HT-29 (cell line): Measurements from ENCODE around the gene HPCAL1. TPM values are rescaled to one million over a fixed set of nuclear protein-coding genes. Genes with fewer than 3 reads are reported as not detected.

Source experiments
- DNase-seq: peaks from one replicate; pipeline ENCODE4 v3.0.0-alpha.2; 2015; ENCODE audit warnings: low spot score
- total RNA-seq: library from RNA; depleted of rRNA; stranded (reverse); fragments of >200 nt; shearing (Covaris generic); gene quantifications from 2 replicates; pipeline ENCODE4 v1.2.3, GENCODE V29; 2014

HPCAL1 gene
- total RNA-seq, 1 experiment from 2014 or later, result 151 TPM

DNA sequence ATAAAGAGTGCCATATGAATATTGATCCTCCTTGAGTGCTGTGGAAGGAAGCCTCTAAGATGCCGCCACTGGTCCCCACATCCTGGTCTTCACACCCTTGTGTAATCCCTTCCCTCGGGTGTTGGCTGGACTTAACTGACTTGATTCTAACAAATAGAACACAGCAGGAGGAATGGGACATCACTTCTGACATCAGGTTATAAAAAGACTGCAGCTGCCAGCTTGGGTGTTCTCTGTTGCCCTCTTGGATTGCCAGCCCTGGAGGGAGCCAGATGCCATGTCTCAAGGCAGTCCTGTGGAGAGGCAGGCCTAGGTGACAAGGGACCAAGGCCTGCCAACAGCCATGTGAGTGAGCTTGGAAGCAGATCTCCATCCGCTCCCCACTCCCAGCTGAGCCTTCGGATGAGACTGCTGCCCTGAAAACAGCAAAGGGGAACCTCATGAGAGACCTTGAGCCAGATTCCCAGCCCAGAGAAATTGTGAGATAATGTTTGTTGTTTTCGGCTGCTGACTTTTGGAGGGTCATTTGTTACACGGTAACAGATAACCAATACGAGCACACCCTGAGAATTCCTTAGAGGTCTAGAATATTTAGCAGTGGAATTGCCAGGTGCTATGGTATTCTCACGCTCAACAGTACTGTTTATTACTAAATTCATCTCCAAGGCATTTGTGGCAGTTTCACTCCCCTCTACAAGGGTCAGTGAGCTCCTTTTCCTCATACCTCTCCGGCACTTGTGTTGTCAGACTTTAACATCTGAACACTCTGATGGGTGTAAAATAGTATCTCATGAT, 32.5 kb downstream of the HPCAL1 start:
- no peak for DNase-seq

DNA sequence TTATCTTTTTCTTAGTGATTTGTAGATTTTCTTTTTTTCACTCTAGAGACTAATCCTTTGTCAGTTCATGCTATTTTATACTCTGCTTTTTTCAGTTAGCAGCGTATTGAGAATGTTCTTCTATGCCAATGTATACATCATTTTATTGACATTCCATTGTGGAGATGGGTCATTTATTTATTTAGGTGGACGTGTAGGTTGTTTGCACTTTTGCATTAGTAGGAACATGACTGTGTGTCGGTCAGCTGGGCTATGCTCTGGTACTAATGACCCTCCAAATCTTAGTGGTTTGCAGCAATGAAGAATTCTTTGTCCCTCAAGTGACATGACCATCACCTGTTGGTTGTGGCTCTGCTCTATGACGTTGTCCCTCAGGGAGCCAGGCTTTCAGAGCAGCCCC, 33.6 kb downstream of the HPCAL1 start:
- no peak for DNase-seq

DNA sequence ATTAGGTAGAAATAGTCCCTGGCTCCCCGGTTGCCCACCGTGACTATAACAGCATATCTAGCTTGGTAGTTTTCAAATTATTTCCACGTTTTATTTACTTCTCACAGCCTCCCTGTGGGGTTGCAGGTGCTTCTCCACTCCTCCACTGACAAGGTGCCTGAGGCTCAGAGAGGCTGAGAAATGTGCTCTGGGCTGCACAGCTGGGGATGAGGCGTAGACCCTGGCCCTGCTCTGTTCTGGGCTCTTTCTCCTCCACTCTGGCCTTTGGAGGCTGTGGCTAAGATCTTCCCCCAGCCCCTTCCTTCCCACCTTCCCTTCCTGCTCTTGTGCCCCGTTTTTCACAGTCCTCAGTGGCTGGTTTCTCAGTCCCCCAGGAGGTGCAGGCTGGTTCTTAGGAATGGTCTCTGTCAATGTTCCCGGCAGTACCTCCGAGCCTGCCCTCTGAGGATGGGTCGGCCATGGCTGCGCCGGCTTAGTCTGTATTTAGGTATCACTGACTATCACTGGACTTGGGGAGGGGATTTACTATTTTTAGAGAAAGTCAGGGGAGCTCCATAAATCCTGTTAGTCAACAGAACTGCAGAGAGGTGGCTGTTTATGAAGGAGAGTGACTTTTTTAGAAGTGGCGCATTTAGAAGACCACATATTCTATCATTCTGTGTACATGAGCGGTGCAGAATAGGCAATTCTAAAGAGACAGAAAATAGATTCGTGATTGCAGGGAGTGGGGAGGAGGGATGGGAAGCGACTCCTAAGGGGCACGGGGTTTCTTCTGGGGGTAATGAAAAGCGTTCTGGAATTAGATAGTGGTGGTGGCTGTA, 35.0 kb downstream of the HPCAL1 start:
- DNase-seq, result no peak

DNA sequence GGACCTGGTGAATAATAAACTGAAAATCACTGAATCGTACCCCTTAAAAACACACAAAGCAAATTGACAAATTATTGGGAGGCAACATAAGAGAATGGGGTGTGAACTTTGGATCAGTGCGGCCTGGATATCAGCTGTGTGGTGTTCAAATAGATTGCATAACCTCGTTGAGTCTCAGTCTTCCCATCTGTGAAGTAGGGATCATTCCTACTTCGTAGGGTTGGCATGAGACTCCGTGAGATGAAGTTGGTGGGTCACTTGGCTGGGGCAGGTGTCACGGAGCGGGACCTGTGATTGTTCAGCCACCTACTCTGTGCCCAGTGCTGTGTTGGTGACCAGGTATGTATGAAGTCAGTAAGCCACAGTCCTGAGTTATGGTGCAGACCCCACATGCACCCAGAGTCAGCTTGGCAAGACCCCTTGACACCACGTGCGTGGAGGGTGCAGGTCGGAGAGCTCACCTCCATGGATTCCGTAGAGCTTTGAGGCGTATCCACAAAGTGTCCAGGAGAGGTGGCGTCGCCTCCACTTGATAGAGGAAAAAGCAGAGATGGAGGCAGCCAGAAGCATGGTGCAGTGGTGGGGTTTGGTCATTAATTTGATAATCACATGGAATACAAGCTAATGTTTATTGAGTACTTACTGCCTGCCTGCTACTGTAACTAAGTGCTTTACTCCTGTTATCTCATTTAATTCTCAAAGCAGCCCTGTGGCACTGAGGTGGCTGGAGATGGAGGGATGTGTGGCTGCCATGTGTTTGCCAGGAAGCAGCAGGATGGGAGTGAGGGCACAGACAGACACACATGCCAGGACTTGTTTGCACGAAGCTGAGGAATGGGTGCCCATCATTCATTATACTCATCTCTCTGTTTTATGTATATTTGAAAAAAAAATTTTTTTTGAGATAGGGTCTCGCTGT, 35.8 kb downstream of the HPCAL1 start:
- DNase-seq, result no peak

DNA sequence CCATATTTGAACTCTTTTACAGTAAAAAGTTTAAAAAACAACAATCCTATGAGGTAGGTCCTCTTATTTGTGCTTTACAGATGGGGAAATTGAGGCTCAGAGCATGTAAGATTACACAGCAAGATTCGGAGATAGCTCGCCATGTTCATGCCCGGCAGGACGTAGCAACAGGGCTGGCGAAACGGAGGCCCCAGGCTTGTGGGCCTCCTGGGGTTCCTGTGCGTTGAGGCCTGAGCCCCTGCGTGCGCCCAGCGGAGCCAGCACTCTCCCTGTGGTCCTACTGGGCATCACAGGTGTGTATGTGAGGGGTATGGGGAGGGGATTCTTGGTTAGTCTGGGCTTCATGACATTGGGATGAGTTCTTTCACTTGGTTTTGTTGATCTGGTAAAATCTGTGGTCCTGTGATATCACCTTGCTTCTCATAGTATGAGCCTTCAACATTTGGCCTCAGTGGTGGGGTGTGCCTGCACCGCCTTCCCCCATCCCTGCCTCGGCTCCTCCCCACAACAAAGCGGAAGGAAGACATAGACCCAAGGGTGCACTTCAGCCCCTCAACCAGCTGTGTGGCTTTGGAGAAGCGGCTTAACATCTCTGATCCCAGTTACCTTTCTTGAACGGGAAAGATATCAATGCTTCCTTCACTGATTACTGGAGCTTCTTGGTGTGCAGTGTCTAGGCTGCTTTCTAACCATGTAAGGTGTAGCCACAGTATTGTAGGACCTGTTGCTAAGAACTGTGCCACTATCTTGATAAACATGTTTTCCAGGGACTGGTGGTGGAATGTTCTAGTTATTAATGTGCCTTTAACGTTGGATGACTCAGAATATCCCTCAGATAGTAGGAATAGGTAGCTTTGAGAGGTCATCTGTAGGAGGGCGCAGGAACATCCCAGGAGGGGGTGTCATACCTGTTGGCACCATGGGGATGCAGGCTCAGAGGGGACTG, 37.2 kb downstream of the HPCAL1 start:
- DNase-seq, result no peak

DNA sequence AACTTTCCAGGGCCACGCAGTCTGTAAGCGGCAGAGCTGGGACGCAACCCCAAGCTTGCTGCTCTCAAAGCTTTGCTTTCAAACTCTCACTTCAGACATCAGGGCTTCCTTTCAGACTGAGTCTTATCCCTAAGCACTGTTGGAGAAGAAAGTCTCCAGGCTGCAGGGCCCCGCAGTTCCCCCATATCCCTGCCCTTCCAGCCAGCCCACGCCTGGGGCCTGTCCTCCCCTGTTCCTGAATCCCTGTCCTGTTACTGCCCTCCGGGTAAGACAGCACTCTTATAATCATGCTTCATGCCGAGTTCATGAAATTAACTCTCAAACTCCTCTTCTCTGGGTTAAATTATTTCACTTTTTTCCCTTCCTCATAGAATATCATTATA, 37.9 kb downstream of the HPCAL1 start:
- DNase-seq, result no peak

DNA sequence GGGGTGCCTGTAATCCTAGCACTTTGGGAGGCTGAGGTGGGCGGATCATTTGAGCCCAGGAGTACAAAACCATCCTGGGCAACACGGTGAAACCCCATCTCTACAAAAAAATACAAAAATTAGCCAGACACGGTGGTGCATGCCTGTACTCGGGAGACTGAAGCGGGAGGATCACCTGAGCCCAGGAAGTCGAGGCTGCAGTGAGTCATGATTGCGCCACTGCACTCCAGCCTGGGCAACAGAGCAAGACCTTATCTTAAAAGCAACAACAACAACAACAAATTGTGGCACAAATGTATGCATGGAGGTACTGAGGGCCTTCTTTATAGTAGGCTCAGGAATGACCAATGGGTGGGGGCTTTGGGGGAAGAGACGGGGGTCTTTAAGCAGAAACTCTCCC, 38.5 kb downstream of the HPCAL1 start:
- DNase-seq, result no peak

DNA sequence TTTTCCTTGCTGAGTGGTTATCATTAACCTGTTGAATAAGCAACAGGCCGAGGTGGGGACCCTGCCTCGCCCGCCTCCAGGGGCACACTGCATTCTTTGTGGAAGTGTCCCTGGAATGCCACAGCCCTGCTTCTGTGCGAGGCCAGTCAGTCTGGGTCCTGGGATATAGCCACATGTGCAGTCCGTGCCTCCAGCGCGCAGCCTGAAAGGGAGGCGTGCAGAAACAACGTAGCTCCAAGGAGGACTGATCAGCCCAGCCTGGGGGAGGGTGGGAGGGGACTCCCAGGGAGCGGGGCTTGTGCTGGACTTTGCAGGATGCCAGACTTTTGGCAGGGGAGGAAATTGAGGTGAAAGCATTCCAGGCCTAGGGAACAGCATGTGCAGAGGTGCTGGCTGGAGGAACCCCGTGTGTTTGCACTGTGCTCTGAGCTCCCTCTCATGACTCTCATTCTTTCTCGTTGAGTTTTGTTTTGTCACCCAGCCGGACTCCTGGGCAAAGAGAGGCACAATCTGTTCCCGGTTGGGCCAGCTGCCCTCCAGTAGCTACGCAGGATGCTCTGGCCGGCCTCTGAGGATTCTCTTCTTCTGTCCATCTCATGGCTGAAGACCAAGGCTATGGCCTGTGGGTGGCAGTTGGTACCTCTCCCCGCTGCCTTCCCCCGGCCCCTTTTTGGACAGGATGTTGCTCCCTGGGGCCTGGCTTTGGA, 39.7 kb downstream of the HPCAL1 start:
- DNase-seq, result no peak

DNA sequence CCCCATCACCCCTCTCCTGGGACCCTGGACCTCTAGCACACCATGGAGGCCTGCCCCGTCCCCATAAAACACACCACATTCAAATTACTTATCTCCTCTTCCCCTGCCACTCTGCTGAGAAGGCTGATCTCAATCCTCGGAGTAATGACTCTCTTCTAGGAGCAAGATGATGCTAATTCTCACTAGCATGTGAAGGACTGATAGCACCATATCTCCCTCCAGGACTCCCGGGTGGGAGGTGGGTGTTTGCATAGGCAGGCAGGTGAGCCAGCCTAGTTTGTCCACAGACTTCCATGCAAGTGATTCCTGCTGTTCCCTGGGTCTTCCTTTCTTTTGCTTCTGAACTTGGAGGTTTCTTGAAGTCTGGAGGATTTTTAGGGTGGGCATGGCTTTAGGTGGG, 40.5 kb downstream of the HPCAL1 start:
- DNase-seq, result no peak

DNA sequence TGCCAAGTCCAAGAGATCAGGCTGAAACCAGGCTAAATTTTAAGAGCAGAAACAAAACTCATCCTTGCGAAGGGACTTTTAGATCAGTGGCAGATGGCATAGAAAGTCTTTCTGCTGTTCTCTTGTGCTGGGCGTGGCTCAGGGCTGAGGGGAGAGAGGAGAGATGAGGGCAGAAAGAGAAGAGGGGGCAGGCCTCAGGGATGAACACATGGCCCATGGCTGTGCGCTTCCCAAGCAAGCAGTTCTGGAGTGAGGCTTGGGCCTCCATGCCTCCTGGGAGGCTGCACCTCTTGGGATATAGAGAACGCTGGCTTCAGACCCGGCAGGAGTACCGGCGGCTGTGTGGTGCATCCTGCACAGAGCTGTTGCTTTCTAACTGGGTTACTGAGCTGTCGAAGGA, 41.0 kb downstream of the HPCAL1 start:
- no peak for DNase-seq

DNA sequence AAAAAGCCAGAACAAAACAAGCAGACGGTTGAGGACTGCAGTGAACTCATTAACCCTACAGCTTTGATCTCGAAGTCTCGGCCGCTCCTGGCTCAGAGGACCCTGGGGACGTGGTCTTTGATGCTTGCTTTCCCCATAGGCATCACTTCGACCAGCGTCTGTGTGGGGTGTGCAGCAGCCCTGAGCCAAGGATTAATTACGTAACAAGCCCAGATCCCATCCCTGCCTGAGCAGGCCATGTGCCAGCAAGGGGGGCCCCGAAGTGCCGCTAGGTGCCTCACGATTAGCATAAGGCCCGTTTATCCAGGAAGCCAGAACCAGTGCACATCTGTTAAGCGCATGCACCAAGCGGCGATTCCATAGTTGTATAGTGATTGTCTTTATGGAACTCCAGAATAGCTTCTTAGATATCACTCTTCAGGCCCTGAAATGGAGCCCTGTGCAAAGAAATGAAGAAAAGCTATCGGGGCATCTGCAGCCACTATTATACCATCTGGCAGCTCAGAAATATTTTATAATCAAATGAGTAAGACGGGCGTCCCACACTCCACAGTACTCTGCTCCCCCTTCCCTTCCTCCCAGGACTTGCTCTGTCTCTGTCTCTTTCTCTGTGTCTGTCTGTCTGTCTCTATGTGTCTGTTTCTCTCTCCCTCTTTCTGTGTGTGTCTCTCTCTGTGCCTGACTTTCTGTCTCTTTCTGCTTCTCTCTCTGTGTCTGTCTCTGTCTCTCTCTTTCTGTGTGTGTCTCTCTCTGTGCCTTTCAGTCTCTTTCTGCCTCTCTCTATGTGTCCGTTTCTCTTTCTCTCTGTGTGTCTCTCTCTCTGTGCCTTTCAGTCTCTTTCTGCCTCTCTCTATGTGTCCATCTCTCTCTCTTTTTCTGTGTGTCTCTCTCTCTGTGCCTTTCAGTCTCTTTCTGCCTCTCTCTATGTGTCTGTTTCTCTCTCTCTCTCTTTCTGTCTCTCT, 41.7 kb downstream of the HPCAL1 start:
- DNase-seq, result no peak

DNA sequence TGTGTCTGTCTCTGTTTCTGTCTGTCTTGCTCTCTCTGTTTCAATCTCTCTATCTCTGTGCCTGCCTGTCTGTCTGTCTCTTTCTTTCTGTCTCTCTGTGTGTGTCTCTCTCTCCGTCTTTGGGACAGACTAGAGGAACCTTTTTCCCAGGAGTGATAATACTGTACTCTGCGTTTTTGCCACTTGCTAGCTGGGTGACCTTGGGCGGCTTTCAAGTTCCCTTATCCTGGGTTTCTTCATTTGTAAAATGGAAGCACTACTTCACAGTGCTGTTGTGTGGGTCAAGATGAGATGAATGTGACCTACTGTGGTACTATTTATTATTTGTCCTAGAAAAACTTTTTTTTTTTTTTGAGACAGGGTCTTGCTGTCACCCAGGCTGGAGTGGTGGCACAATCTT, 42.4 kb downstream of the HPCAL1 start:
- DNase-seq, result no peak

DNA sequence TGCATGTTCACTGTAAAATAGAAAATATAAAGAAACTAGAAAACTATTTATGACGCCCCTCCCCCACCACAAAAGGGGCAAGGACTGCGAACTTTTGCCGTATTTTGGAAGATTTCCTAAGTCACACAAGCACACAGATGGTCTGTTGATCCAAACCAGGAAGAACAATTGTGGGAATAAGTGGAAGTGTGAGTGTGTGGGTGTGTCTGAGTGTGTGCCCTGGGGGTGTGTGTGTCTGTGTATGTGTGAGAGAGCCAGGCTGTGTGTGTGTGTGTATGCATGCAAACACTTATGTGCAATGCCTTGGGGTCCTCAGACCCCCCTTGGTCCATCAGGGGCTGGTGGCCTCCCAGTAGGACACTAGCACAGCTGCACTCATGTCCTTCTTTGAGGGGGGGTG, 43.1 kb downstream of the HPCAL1 start:
- no peak for DNase-seq

DNA sequence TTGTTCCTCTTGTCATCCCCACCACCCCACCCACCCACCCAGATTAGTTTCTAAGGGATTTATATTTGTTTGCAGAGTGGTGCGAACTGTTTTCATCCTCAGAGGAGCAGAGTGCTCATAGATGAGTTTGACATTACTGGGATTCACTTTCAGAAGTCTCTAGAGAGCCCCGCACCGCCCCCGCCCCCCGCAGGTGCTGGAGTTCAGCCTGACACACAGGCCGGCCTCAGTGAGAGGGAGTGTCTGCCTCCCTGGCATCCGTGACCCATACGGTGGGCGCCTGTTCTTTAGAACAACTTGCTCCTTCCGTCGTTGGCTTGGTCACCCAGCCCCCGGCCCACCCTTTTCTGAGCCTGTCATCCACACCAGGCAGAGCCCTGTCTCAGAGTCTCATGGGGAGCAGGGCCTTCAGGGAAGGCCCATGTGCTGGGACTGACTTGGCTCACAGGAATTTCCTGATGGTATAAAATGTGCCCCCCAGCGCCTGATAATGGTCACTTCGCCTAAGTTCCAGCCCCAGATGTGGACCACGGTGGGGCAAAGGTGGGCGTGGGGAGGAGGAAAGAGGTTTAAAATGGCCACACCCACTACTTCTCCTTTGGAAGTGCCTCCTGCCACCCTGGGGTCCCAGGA, 44.3 kb downstream of the HPCAL1 start:
- no peak for DNase-seq

DNA sequence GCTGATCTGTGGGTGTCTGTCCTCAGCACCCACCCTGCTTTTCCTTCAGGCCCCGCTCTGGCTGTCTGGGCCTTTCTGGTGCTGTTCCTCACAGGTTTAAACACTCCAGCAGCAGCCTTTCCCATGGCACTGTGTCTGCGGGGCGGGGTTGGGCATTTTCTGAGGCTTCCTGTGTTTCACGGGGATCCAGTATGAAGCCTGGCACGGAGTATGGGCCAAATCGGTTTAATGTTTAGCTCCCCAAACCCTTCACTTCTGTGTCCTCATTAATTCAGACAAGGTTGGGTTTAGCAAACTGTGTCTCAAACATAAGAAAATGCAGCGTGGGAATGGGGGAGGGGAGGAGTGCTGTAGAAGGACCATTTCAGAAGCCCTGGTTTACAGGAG, 44.9 kb downstream of the HPCAL1 start:
- DNase-seq, result no peak

DNA sequence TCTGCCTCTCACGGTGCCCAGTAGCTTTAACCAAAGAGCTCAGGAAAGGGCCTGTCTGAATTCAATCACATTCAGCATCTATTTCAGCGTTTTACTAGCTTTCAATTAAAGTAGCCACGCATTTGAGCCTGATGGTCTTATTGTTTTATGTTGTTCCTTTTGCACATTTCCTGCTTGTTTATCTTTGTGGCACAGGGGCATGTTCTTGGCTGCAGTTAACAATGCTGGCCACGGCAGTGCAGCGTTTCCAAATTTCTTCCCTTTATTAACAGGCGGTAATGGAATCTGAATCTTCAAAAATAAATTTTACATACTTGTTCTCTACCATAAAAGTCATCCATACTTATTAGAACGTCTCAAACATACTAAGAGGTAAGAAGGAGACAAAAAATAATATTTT, 46.2 kb downstream of the HPCAL1 start:
- DNase-seq, result no peak

DNA sequence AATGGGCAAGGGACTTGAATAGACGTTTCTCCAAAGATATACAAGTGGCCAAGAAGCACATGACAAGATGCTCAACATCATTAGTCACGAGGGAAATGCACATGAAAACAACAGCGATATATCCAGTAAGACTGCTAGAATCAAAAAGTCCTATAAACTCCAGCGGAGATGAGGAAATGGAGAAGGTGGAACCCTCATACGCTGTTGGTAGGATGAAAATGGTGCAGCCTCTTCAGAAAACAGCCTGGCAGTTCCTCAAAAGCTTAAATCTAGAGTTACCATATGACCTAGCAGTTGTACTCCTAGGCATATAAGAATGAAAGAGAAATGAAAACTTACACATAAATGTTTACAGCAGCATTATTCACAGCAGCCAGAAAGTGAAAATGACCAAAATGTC, 48.1 kb downstream of the HPCAL1 start:
- no peak for DNase-seq

DNA sequence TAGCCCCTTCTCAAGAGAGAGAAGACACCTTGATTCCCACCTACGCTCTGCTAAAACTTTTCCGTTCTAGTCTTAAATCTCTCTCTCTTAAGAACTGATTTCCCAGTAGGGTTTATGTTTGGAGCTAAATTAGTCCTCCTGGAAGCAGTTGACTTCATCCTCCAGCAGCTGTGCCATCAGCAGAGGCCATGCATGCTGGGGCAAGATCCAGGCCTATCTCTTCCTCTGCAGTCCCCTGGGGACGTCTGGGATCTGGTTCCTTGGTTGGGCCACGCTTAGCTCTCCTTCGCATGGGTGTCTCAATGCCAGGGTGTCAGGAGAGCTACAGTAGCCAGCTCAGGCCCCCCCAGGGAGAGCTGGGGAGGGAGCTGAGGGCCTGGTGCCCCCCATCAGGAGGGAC, 49.7 kb downstream of the HPCAL1 start:
- no peak for DNase-seq

DNA sequence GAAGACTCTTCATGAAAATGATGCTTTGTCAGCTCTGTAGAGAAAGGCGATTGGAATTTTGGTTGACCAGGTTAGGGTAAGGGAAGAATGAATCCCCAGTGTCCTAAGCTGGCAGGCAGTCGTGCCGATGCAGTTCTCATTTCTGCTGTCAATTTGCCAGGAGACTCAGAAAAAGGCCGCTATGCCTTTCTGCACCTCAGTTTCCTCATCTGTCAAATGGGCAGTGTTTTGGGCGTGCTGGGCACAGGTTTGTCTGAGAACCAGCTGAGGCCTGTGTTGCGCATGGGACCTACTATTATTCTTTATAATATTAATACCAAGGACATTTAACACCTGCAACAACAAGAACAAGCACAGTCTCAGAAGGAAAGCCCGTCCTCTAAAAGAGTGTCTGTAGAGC, 50.3 kb downstream of the HPCAL1 start:
- no peak for DNase-seq
